Keratinocyte (primary cell): ENCODE data around the gene MDN1. TPM values are rescaled to one million over a fixed set of nuclear protein-coding genes. Genes with fewer than 3 reads are reported as not detected.
"Not testable (repeated sequence)": the region's sequence is repeated elsewhere in the genome, so short reads cannot be mapped to it uniquely, and the experiment has no call there.

Experiments
- DNase-seq: peaks from one replicate; pipeline ENCODE4 v3.0.0-alpha.2; 2011; ENCODE audit warnings: low read depth, missing footprints, low spot score
- FAIRE-seq: peaks from 2 replicates; lab custom pipeline; 2011; peaks lifted over from hg19 to GRCh38; lab: Jason Lieb, UNC
- H2AFZ ChIP-seq: 2 replicates; pipeline ENCODE4 v1.6.0; 2012; ENCODE audit warnings: low read length, control low read depth, inconsistent platforms; ENCODE audit not compliant: control insufficient read depth
- H3K27ac ChIP-seq: 2 replicates; pipeline ENCODE4 v1.5.1; 2011; ENCODE audit warnings: low read length; ENCODE audit not compliant: control insufficient read depth, insufficient read depth
- H3K27me3 ChIP-seq: 3 replicates; pipeline ENCODE4 v1.6.0; 2011; ENCODE audit warnings: low read length; ENCODE audit not compliant: control insufficient read depth, insufficient read depth; ENCODE audit errors: extremely low read depth
- H3K36me3 ChIP-seq, 2 experiments: 2 replicates in 1 of 2; 3 replicates in 1 of 2; pipeline ENCODE4 v1.5.1; 2011; ENCODE audit warnings: low read length in 2 of 2, mild to moderate bottlenecking in 1 of 2; ENCODE audit not compliant: control insufficient read depth in 2 of 2, insufficient read depth in 2 of 2; ENCODE audit errors: extremely low read depth in 1 of 2
- H3K4me1 ChIP-seq: 3 replicates; pipeline ENCODE4 v1.5.1; 2011; ENCODE audit warnings: low read length; ENCODE audit not compliant: control insufficient read depth, insufficient read depth; ENCODE audit errors: extremely low read depth
- H3K4me2 ChIP-seq: 3 replicates; pipeline ENCODE4 v1.6.0; 2011; ENCODE audit warnings: low read depth, low read length; ENCODE audit not compliant: control insufficient read depth, insufficient read depth; ENCODE audit errors: extremely low read depth
- H3K4me3 ChIP-seq, 3 experiments: fragments of 200-600 bp in 1 of 3; sonication (generic) in 1 of 3; 2 replicates in 2 of 3; 3 replicates in 1 of 3; pipeline ENCODE4 v1.5.1; 2011 to 2016; ENCODE audit warnings: low read length in 3 of 3, mild to moderate bottlenecking in 3 of 3, control low read depth in 2 of 3, inconsistent platforms in 1 of 3, low read depth in 1 of 3, mixed read lengths in 1 of 3, mixed run types in 1 of 3, moderate library complexity in 1 of 3; ENCODE audit not compliant: control insufficient read depth in 2 of 3, insufficient read depth in 2 of 3; ENCODE audit errors: extremely low read depth in 1 of 3
- H3K79me2 ChIP-seq: 2 replicates; pipeline ENCODE4 v1.6.0; 2012; ENCODE audit warnings: low read length; ENCODE audit not compliant: control insufficient read depth, insufficient read depth
- H3K9ac ChIP-seq: 3 replicates; pipeline ENCODE4 v1.6.0; 2011; ENCODE audit warnings: low read length; ENCODE audit not compliant: control insufficient read depth, insufficient read depth; ENCODE audit errors: extremely low read depth
- H3K9me1 ChIP-seq: 3 replicates; pipeline ENCODE4 v1.6.0; 2011; ENCODE audit warnings: low read length; ENCODE audit not compliant: control insufficient read depth, insufficient read depth; ENCODE audit errors: extremely low read depth
- H3K9me3 ChIP-seq: 2 replicates; pipeline ENCODE4 v1.5.1; 2012; ENCODE audit warnings: low read depth, low read length; ENCODE audit not compliant: control insufficient read depth
- H4K20me1 ChIP-seq: 3 replicates; pipeline ENCODE4 v1.6.0; 2011; ENCODE audit warnings: low read length; ENCODE audit not compliant: control insufficient read depth, insufficient read depth; ENCODE audit errors: extremely low read depth
- EZH2 ChIP-seq: IDR thresholded peaks from one replicate; pipeline ENCODE4 v1.6.1; 2012; ENCODE audit warnings: inconsistent platforms, mild to moderate bottlenecking, low read length, moderate library complexity
- dilution Hi-C: fragments of 300-500 bp; cut with MboI; formaldehyde crosslinking; loops from one replicate; pipeline ENCODE4 v1.7.0; 2020; ENCODE audit warnings: low sequenced_read_pairs; ENCODE audit not compliant: extremely low pct_ligation_motif_present
- polyA plus RNA-seq, 5 experiments: library from polyadenylated mRNA; depleted of rRNA in 3 of 5; stranded (reverse) in 3 of 5; stranded (forward) in 1 of 5; unstranded in 1 of 5; fragments of >200 nt; gene quantifications; 1 replicate in 1 of 5; 2 replicates in 3 of 5; 3 replicates in 1 of 5; pipeline versions ENCODE4 v1.2.1 to v1.2.3, GENCODE V29; 2011 to 2012; ENCODE audit warnings: missing spikeins in 2 of 5, low read depth in 1 of 5, low replicate concordance in 1 of 5
- TF ChIP-seq, protein P1 (sequence below), 3 experiments: IDR thresholded peaks in 1 of 3; conservative IDR thresholded peaks in 1 of 3; optimal IDR thresholded peaks in 1 of 3; 2 replicates in 2 of 3; 3 replicates in 1 of 3; pipeline versions ENCODE3 to v1.5.1; 2011; ENCODE audit warnings: low read length in 3 of 3, mild to moderate bottlenecking in 3 of 3, moderate library complexity in 2 of 3, control low read depth in 1 of 3, inconsistent platforms in 1 of 3; ENCODE audit not compliant: insufficient read depth in 2 of 3; ENCODE audit errors: extremely low read depth in 1 of 3

MDN1 gene
- polyA plus RNA-seq, 1 donor (not counting 4 experiments of a cell fraction or from before 2014, with no cell fraction given): 16.0 TPM

DNA sequence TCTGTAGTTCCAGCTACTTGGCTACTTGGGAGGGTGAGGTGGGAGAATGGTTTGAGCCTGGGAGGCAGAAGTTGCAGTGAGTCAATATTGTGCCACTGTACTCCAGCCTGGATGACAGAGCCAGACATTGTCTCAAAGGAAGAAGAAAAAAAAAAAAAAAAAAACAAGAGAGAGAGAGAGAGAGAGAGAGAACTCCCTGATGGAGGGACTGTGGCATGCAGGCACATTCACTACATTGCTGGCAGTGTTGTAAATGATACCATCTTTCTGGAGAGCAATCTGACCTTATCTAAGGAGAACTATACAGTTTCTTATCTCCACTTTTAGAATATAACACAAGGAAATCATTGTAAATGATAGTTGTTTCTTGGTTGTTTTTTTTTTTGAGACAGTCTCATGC lies 85.1 kb downstream of the MDN1 start:
- H3K4me2 ChIP-seq: no peak overlapping the region
- H4K20me1 ChIP-seq: no peaks in the 10 kb centered on the region
- H3K9ac ChIP-seq: no peak overlapping the region
- no peaks in the 10 kb centered on the region for H3K27me3 ChIP-seq
- dilution Hi-C loops: no loop called here
- H3K36me3 ChIP-seq: peaks cover 22 to 24% of the 10 kb centered on the region in 2 experiments
- H2AFZ ChIP-seq: no peak overlapping the region
- no peak overlapping the region for H3K27ac ChIP-seq
- H3K4me3 ChIP-seq: no peak overlapping the region
- TF ChIP-seq, protein P1, sequence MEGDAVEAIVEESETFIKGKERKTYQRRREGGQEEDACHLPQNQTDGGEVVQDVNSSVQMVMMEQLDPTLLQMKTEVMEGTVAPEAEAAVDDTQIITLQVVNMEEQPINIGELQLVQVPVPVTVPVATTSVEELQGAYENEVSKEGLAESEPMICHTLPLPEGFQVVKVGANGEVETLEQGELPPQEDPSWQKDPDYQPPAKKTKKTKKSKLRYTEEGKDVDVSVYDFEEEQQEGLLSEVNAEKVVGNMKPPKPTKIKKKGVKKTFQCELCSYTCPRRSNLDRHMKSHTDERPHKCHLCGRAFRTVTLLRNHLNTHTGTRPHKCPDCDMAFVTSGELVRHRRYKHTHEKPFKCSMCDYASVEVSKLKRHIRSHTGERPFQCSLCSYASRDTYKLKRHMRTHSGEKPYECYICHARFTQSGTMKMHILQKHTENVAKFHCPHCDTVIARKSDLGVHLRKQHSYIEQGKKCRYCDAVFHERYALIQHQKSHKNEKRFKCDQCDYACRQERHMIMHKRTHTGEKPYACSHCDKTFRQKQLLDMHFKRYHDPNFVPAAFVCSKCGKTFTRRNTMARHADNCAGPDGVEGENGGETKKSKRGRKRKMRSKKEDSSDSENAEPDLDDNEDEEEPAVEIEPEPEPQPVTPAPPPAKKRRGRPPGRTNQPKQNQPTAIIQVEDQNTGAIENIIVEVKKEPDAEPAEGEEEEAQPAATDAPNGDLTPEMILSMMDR (optimal IDR thresholded peaks at IDR 0.05 in 1 of 3, IDR thresholded peaks at IDR 0.05 in 1 of 3, conservative IDR thresholded peaks at IDR 0.05 in 1 of 3; ENCODE audit: extremely low read depth in 1 of 3, insufficient read depth in 2 of 3, low read length in 3 of 3): no peak
- TF ChIP-seq EZH2: no peak
- no peak for FAIRE-seq
- H3K79me2 ChIP-seq: no peaks in the 10 kb centered on the region
- no peaks in the 10 kb centered on the region for H3K9me1 ChIP-seq
- no peaks in the 10 kb centered on the region for H3K4me1 ChIP-seq
- no peaks in the 10 kb centered on the region for H3K9me3 ChIP-seq
- DNase-seq: no peak

- no peak for TF ChIP-seq EZH2
- TF ChIP-seq, protein P1 (optimal IDR thresholded peaks at IDR 0.05 in 1 of 3, IDR thresholded peaks at IDR 0.05 in 1 of 3, conservative IDR thresholded peaks at IDR 0.05 in 1 of 3; ENCODE audit: extremely low read depth in 1 of 3, insufficient read depth in 2 of 3, low read length in 3 of 3): no peak
- peaks cover 22 to 24% of the 10 kb centered on the region in 2 experiments for H3K36me3 ChIP-seq
- no peaks in the 10 kb centered on the region for H3K9me3 ChIP-seq
These were observed 87.5 kb downstream of the MDN1 start for GRCh38 chr6:89731924-89732567.

DNA sequence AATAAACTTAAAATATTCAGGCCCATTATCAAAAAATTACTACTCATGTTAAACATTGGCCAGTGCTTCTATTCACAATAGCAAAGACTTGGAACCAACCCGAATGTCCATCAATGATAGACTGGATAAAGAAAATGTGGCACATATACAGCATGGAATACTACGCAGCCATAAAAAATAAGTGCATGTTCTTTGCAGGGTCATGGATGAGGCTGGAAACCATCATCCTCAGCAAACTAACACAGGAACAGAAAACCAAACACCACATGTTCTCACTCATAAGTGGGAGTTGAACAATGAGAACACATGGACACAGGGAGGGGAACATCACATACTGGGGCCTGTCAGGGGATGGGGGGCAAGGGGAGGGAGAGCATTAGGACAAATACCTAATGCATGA lies 88.3 kb downstream of the MDN1 start:
- peaks cover 19 to 21% of the 10 kb centered on the region in 2 experiments for H3K36me3 ChIP-seq
- H3K9me1 ChIP-seq, H3K9ac ChIP-seq, H4K20me1 ChIP-seq, H3K27me3 ChIP-seq, DNase-seq, H2AFZ ChIP-seq, H3K4me3 ChIP-seq, H3K27ac ChIP-seq, H3K4me1 ChIP-seq, FAIRE-seq, dilution Hi-C loops, H3K9me3 ChIP-seq, H3K4me2 ChIP-seq, H3K79me2 ChIP-seq: not testable (repeated sequence)

More at GRCh38 chr6:89731924-89732567, 87.5 kb downstream of the MDN1 start:
- Histone ChIP-seq H3K79me2 (no peaks in the 10 kb centered on the region), H4K20me1 (no peaks in the 10 kb centered on the region), H3K4me1 (no peaks in the 10 kb centered on the region), H3K27me3 (no peaks in the 10 kb centered on the region), H3K9me1 (no peaks in the 10 kb centered on the region), H3K4me3 (no peak overlapping the region), H3K4me2 (no peak overlapping the region), H2AFZ (no peak overlapping the region), H3K9ac (no peak overlapping the region), H3K27ac (no peak overlapping the region)
- FAIRE-seq (no peak), DNase-seq (no peak)
- dilution Hi-C loops: no loop called here
